ENCODE results near the gene IL12RB1. TPM values are rescaled to one million over a fixed set of nuclear protein-coding genes. Genes with fewer than 3 reads are reported as not detected.

The IL12RB1 gene
- total RNA-seq, result 1 to 10 TPM in 1 of 2 donors, not detected in 1; 1.0 TPM

DNA sequence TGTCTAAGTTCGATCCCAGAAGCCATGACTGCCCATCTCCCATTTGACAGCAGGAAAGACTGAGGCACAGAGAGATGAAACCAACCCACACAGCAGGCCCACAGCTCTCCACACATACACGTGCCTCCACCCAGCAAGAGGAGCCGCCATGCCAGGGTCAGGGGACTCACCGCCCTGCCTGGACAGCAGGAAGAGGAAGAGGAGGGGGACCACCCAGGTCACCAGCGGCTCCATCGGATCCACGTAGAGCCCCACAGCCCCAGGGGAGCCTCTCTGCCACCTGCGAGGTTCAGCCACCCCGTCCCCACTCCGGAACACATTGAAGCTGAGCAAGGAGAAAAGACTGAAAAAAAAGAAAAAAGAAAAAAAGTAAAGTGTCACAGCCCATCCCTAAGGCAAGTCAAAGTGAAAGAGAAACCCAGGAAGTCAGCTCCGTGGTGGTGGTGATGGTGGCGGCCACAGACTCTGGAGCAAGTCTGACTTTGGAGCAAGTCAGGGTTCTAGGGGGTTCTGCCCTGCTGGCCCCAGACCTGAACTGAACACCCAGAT, at the start of gene IL12RB1:
TSS of gene IL12RB1 (minus strand) at position 345 of the 549 bp plus-strand sequence. CDS start at position 234, 111 bp downstream.
- no peaks in the 10 kb centered on the region for H3K36me3 ChIP-seq (replicated peaks in 1 of 2; ENCODE audit: insufficient read depth in 1 of 2, low read depth in 2 of 2)
- TF ChIP-seq, protein P1, sequence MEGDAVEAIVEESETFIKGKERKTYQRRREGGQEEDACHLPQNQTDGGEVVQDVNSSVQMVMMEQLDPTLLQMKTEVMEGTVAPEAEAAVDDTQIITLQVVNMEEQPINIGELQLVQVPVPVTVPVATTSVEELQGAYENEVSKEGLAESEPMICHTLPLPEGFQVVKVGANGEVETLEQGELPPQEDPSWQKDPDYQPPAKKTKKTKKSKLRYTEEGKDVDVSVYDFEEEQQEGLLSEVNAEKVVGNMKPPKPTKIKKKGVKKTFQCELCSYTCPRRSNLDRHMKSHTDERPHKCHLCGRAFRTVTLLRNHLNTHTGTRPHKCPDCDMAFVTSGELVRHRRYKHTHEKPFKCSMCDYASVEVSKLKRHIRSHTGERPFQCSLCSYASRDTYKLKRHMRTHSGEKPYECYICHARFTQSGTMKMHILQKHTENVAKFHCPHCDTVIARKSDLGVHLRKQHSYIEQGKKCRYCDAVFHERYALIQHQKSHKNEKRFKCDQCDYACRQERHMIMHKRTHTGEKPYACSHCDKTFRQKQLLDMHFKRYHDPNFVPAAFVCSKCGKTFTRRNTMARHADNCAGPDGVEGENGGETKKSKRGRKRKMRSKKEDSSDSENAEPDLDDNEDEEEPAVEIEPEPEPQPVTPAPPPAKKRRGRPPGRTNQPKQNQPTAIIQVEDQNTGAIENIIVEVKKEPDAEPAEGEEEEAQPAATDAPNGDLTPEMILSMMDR (IDR thresholded peaks at IDR 0.05), result no peak
- TF ChIP-seq POLR2A (IDR thresholded peaks at IDR 0.05), result no peak
- ATAC-seq, result no peak
- H3K27ac ChIP-seq, result peak within 1 kb of the TSS in 1 of 4 donors; percentile 37
- no peaks in the 10 kb centered on the region for H3K4me1 ChIP-seq
- DNase-seq, result peak in 1 of 4 donors; percentile 40
- no peaks in the 10 kb centered on the region for H3K27me3 ChIP-seq
- WGBS, 2 donors, result 48 to 63% methylated on average over 12 of the region's 12 CpGs
- no peaks in the 10 kb centered on the region for H3K9me3 ChIP-seq
- intact Hi-C loops (cut with DNase I), result no loop called here
- no peak within 1 kb of the TSS for H3K4me3 ChIP-seq

DNA sequence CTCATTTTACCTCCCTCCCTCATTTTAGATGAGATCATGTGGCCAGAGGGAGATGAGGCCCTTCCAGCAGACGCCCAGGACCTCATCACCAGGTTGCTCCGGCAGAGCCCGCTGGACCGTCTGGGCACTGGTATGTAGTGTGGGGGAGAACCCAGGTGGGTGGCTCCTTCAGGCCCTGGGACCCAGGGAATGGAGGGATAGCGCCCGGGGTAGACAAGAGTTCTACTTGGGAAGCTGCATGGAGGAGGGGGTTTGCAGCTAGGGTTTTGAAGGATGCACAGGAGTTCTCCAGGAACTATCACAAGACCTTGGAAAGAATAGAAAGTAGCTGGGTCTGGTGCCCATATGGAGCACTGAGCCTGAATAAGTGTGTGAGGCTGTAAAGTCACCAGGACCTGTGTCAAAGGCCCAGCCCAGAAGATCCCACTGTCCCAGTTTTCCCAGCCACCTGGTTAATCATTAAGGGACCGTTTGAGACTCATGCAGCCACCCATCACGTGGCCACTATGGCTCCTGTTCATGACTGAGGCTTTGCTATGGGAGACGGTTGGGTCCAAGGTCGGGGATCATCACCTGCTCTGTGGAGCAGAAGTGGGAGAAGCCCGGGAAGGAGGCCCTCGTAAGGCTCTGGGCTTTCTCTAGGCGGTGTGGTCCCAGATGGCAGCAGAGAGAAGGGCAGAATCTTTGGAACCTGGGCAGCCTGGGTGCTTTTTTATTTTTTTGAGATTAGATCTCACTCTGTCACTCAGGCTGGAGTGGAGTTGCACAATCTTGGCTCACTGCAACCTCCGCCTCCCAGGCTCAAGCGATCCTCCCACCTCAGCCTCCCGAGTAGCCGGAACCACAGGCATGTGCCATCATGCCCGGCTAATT, 49.2 kb upstream of the IL12RB1 start:
- Histone ChIP-seq H3K27me3 (no peaks in the 10 kb centered on the region), H3K36me3 (replicated peaks in 1 of 2; ENCODE audit: insufficient read depth in 1 of 2, low read depth in 2 of 2) (peaks cover 0 to 39% of the 10 kb centered on the region in 2 donors), H3K9me3 (no peaks in the 10 kb centered on the region), H3K4me1 (peaks cover 15% of the 10 kb centered on the region), H3K4me3 (no peak overlapping the region), H3K27ac (peak overlapping the region in 3 of 4 donors; percentile 36 to 56 (median 39))
- TF ChIP-seq, protein P1 (IDR thresholded peaks at IDR 0.05), result no peak
- no peak for TF ChIP-seq POLR2A (IDR thresholded peaks at IDR 0.05)
- ATAC-seq (peak; percentile 84), DNase-seq (peak; percentile 63 to 87 (median 80))
- WGBS, 2 donors, result 64 to 66% methylated on average over 15 to 16 of the region's 18 CpGs
- intact Hi-C loops (cut with DNase I), result no loop called here

DNA sequence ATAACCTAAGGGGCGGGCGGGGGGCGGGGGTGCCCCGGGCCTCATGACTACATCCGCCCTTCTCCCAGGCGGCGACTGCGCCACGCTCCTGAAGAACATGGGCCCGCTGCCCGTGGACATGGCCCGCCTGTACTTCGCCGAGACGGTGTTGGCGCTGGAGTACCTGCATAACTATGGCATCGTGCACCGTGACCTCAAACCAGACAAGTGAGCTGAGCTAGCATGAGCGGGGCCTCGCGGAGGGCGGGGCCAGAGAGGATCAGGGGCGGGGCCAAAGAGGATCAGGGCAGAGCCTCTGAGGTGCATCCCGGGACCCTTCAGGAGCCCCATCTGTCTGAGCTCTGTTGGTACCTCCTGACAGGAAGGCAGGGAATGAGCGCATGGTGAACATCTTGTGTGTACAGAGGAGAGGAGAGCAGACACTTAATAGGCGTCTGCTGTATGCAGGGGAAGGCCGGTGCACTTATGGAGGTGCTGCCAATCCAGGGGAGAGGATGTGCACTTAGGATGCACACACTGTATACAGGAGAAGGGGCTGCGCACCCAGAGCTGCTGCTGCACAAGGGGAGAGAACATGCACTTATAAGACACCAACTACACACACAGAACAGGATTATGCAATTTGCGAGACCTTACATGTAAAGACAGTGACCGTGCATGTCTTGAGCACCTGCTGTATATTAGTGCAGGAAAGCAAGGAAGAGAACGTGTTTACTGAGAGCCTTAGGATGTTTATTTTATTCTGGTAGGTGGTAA, 45.3 kb upstream of the IL12RB1 start:
- TF ChIP-seq, protein P1 (IDR thresholded peaks at IDR 0.05), result no peak
- no peak for TF ChIP-seq POLR2A (IDR thresholded peaks at IDR 0.05)
- DNase-seq (no peak), ATAC-seq (no peak)
- H3K4me1 ChIP-seq, result peaks cover 15% of the 10 kb centered on the region
- no peaks in the 10 kb centered on the region for H3K27me3 ChIP-seq
- H3K9me3 ChIP-seq, result no peaks in the 10 kb centered on the region
- no peak overlapping the region for H3K4me3 ChIP-seq
- WGBS, 2 donors, result 85 to 96% methylated on average over 15 to 31 of the region's 31 CpGs
- peaks cover 0 to 42% of the 10 kb centered on the region in 2 donors for H3K36me3 ChIP-seq (replicated peaks in 1 of 2; ENCODE audit: insufficient read depth in 1 of 2, low read depth in 2 of 2)
- no peak overlapping the region for H3K27ac ChIP-seq
- intact Hi-C loops (cut with DNase I), result no loop called here

DNA sequence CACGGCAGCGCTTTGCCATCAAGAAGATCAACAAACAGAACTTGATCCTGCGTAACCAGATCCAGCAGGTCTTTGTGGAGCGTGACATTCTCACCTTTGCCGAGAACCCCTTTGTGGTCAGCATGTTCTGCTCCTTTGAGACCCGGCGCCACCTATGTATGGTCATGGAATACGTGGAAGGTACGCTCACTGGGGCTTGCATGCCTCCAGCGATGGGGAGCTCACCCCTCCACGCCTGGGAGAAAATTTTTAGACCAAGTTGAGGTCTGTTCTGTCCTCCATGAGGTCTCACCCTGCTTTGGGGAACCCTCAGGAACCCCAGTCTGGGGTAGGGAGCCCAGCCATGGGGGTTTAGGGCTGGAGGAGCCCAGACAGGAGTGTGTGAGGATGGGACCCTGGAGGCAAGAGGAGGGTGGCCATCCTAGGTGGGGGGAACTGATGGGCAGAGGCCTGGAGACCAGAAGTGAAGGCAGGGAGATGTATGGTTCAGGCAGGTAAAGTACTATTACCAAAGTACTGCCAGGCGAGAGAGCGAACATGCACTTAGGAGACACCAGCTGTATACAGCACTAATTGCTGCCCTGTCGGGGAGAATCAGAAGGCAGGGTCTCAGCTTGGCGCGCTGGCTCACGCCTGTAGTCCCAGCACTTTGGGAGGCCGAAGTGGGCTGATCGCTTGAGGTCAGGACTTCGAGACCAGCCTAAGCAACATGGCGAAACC, 43.9 kb upstream of the IL12RB1 start:
- no peak for DNase-seq
- no peaks in the 10 kb centered on the region for H3K27me3 ChIP-seq
- H3K36me3 ChIP-seq (replicated peaks in 1 of 2; ENCODE audit: insufficient read depth in 1 of 2, low read depth in 2 of 2), result peaks cover 0 to 46% of the 10 kb centered on the region in 2 donors
- no peaks in the 10 kb centered on the region for H3K9me3 ChIP-seq
- ATAC-seq, result no peak
- peaks cover 5% of the 10 kb centered on the region for H3K4me1 ChIP-seq
- WGBS, 2 donors, result 94 to 100% methylated on average over 9 to 21 of the region's 21 CpGs
- no peak overlapping the region for H3K27ac ChIP-seq
- intact Hi-C loops (cut with DNase I), result no loop called here
- no peak overlapping the region for H3K4me3 ChIP-seq
- TF ChIP-seq POLR2A (IDR thresholded peaks at IDR 0.05), result no peak
- TF ChIP-seq, protein P1 (IDR thresholded peaks at IDR 0.05), result no peak
